IMR-90 (cell line): ENCODE data around the gene ASPG. TPM values are rescaled to one million over a fixed set of nuclear protein-coding genes. Genes with fewer than 3 reads are reported as not detected.

Experiments used
- ATAC-seq: fragments of 200-7000 bp; cut with Tn5 transposase; 2 replicates; pipeline ENCODE4 v1.9.1; 2020; ENCODE audit warnings: low read depth, mild to moderate bottlenecking, moderate library complexity
- BruUV-seq: library from RNA; stranded (reverse); fragments of 400-500 nt; replicated peaks from 2 replicates; lab custom pipeline; 2021; lab: Mats Ljungman, UMichigan
- CTCF ChIA-PET: fragments of 300-600 bp; formaldehyde crosslinking; extraction: SDS; loops from one replicate; lab custom pipeline; 2021; ENCODE audit warnings: antibody characterized with exemption; lab: Yijun Ruan, JAX
- POLR2A ChIA-PET: fragments of 300-600 bp; sonication (Branson Sonifier 250); formaldehyde crosslinking; loops from one replicate; lab custom pipeline; 2022; ENCODE audit warnings: antibody characterized with exemption; ENCODE audit not compliant: unreplicated experiment; lab: Charles Lee
- DNase-seq: peaks from one replicate; pipeline ENCODE4 v3.0.0; 2013
- H2AFZ ChIP-seq: replicated peaks from 2 replicates; pipeline ENCODE3; 2013; ENCODE audit warnings: low read length, mild to moderate bottlenecking; ENCODE audit not compliant: poor library complexity
- H2AK5ac ChIP-seq: 2 replicates; pipeline ENCODE4 v1.6.1; 2013; ENCODE audit warnings: low read depth, low read length, inconsistent platforms
- H2AK9ac ChIP-seq: replicated peaks from 2 replicates; pipeline ENCODE3; 2013; ENCODE audit warnings: mild to moderate bottlenecking, low read depth, low read length, moderate library complexity; ENCODE audit not compliant: poor library complexity
- H2BK120ac ChIP-seq: 2 replicates; pipeline ENCODE4 v1.6.1; 2013; ENCODE audit warnings: low read depth, low read length, inconsistent platforms
- H2BK15ac ChIP-seq: 3 replicates; pipeline ENCODE4 v1.6.1; 2013; ENCODE audit warnings: low read depth, low read length, inconsistent platforms
- H2BK20ac ChIP-seq: 2 replicates; pipeline ENCODE4 v1.6.1; 2013; ENCODE audit warnings: low read depth, mild to moderate bottlenecking, inconsistent platforms, low read length, moderate library complexity
- H2BK5ac ChIP-seq: 2 replicates; pipeline ENCODE4 v1.6.1; 2013; ENCODE audit warnings: mild to moderate bottlenecking, low read depth, low read length, inconsistent platforms; ENCODE audit not compliant: poor library complexity, severe bottlenecking
- H3K14ac ChIP-seq: replicated peaks from 2 replicates; pipeline ENCODE4 v1.6.1; 2013; ENCODE audit warnings: low read depth, low read length, inconsistent platforms
- H3K18ac ChIP-seq: 2 replicates; pipeline ENCODE4 v1.6.1; 2013; ENCODE audit warnings: low read depth, low read length, control low read depth
- H3K23ac ChIP-seq: 2 replicates; pipeline ENCODE4 v1.6.1; 2013; ENCODE audit warnings: low read depth, low read length, inconsistent platforms
- H3K27ac ChIP-seq: 2 replicates; pipeline ENCODE4 v1.5.1; 2013; ENCODE audit warnings: mild to moderate bottlenecking, control low read depth, low read length; ENCODE audit not compliant: insufficient read depth
- H3K27me3 ChIP-seq: 2 replicates; pipeline ENCODE4 v1.6.1; 2013; ENCODE audit warnings: low read length; ENCODE audit not compliant: control insufficient read depth, insufficient read depth
- H3K36me3 ChIP-seq: 2 replicates; pipeline ENCODE4 v1.6.1; 2013; ENCODE audit warnings: low read length, mixed read lengths; ENCODE audit not compliant: control insufficient read depth, insufficient read depth
- H3K4ac ChIP-seq: 2 replicates; pipeline ENCODE4 v1.6.1; 2013; ENCODE audit warnings: low read depth, low read length, inconsistent platforms
- H3K4me1 ChIP-seq: 2 replicates; pipeline ENCODE4 v1.6.1; 2013; ENCODE audit warnings: low read length, mixed read lengths; ENCODE audit not compliant: control insufficient read depth, insufficient read depth
- H3K4me2 ChIP-seq: 2 replicates; pipeline ENCODE4 v1.6.1; 2013; ENCODE audit warnings: low read depth, mild to moderate bottlenecking, control low read depth, low read length, moderate library complexity
- H3K4me3 ChIP-seq: 2 replicates; pipeline ENCODE4 v1.5.1; 2013; ENCODE audit warnings: low read depth, mild to moderate bottlenecking, control low read depth, low read length, moderate library complexity; ENCODE audit not compliant: insufficient read depth
- H3K56ac ChIP-seq: 2 replicates; pipeline ENCODE4 v1.6.1; 2013; ENCODE audit warnings: low read length, inconsistent platforms; ENCODE audit not compliant: insufficient read depth; ENCODE audit errors: extremely low read depth
- H3K79me1 ChIP-seq, 2 experiments: 2 replicates each; pipeline ENCODE4 v1.6.1; 2013; ENCODE audit warnings: low read length in 2 of 2, inconsistent platforms in 1 of 2, low read depth in 1 of 2
- H3K9ac ChIP-seq: 2 replicates; pipeline ENCODE4 v1.6.1; 2013; ENCODE audit warnings: low read depth, low read length, control low read depth
- H3K9me1 ChIP-seq: 2 replicates; pipeline ENCODE4 v1.6.1; 2013; ENCODE audit warnings: low read length, inconsistent platforms; ENCODE audit not compliant: insufficient read depth
- H3K9me3 ChIP-seq: 2 replicates; pipeline ENCODE4 v1.6.1; 2013; ENCODE audit warnings: low read length; ENCODE audit not compliant: control insufficient read depth, insufficient read depth
- H4K20me1 ChIP-seq: 2 replicates; pipeline ENCODE4 v1.6.1; 2013; ENCODE audit warnings: low read length, inconsistent platforms; ENCODE audit not compliant: insufficient read depth
- H4K5ac ChIP-seq: 2 replicates; pipeline ENCODE4 v1.6.1; 2013; ENCODE audit warnings: mild to moderate bottlenecking, low read depth, low read length, control low read depth
- H4K8ac ChIP-seq, 2 experiments: 2 replicates each; pipeline ENCODE4 v1.6.1; 2013; ENCODE audit warnings: low read depth in 2 of 2, low read length in 2 of 2, control low read depth in 1 of 2, inconsistent platforms in 1 of 2
- H4K91ac ChIP-seq: 2 replicates; pipeline ENCODE4 v1.6.1; 2013; ENCODE audit warnings: low read depth, low read length, inconsistent platforms; ENCODE audit not compliant: insufficient read depth
- BHLHE40 ChIP-seq: fragments of 150-350 bp; IDR thresholded peaks from 2 replicates; pipeline ENCODE4 v1.6.1; 2016; ENCODE audit warnings: mild to moderate bottlenecking, low read depth, low read length
- CEBPB ChIP-seq: IDR thresholded peaks from 2 replicates; pipeline ENCODE4 v1.6.1; 2012; ENCODE audit warnings: low read depth, low read length, improper control_type of control experiment
- CHD1 ChIP-seq: IDR thresholded peaks from 2 replicates; pipeline ENCODE4 v1.6.1; 2012; ENCODE audit warnings: low read depth, low read length, improper control_type of control experiment
- CTCF ChIP-seq: conservative IDR thresholded peaks from 2 replicates; pipeline ENCODE4 v1.5.1; 2012; ENCODE audit warnings: mild to moderate bottlenecking, low read depth, low read length, improper control_type of control experiment
- ELK1 ChIP-seq: fragments of 150-350 bp; IDR thresholded peaks from 2 replicates; pipeline ENCODE4 v1.6.1; 2016; ENCODE audit warnings: low read depth, mild to moderate bottlenecking, low read length, moderate library complexity, borderline replicate concordance
- FOS ChIP-seq: fragments of 150-350 bp; IDR thresholded peaks from 2 replicates; pipeline ENCODE4 v1.6.1; 2016; ENCODE audit warnings: low read depth, low read length
- MAFK ChIP-seq: IDR thresholded peaks from 2 replicates; pipeline ENCODE4 v1.6.1; 2012; ENCODE audit warnings: low read depth, low read length, improper control_type of control experiment
- MAZ ChIP-seq: IDR thresholded peaks from 2 replicates; pipeline ENCODE4 v1.6.1; 2012; ENCODE audit warnings: low read depth, mild to moderate bottlenecking, low read length, improper control_type of control experiment, moderate library complexity, borderline replicate concordance
- MXI1 ChIP-seq: IDR thresholded peaks from 2 replicates; pipeline ENCODE4 v1.6.1; 2012; ENCODE audit warnings: low read depth, mild to moderate bottlenecking, low read length, moderate library complexity, borderline replicate concordance
- NFE2L2 ChIP-seq: fragments of 150-350 bp; IDR thresholded peaks from 2 replicates; pipeline ENCODE4 v1.6.1; 2016; ENCODE audit warnings: low read depth, mild to moderate bottlenecking, low read length
- POLR2A ChIP-seq: IDR thresholded peaks from 2 replicates; pipeline ENCODE4 v1.6.1; 2012; ENCODE audit warnings: mild to moderate bottlenecking, low read depth, low read length
- RAD21 ChIP-seq: IDR thresholded peaks from 2 replicates; pipeline ENCODE4 v1.6.1; 2012; ENCODE audit warnings: low read length, improper control_type of control experiment
- RCOR1 ChIP-seq: IDR thresholded peaks from 2 replicates; pipeline ENCODE4 v1.6.1; 2012; ENCODE audit warnings: mild to moderate bottlenecking, low read length, improper control_type of control experiment; ENCODE audit not compliant: insufficient replicate concordance
- RFX5 ChIP-seq: IDR thresholded peaks from 2 replicates; pipeline ENCODE4 v1.8.0; 2012; ENCODE audit warnings: low read depth, mild to moderate bottlenecking, low read length, moderate library complexity
- SMC3 ChIP-seq: fragments of 150-350 bp; IDR thresholded peaks from 2 replicates; pipeline ENCODE4 v1.6.1; 2016; ENCODE audit warnings: low read depth, mild to moderate bottlenecking, antibody characterized with exemption, low read length, moderate library complexity
- USF2 ChIP-seq: fragments of 150-350 bp; IDR thresholded peaks from 2 replicates; pipeline ENCODE4 v1.6.1; 2017; ENCODE audit warnings: mild to moderate bottlenecking, antibody characterized with exemption, low read length, low read depth
- WGBS, 2 experiments: methylation state at CpG; one replicate each; pipeline versions ENCODE4 v1.1.5 to v1.1.7; 2013; ENCODE audit warnings: missing lambda C conversion rate in 2 of 2; ENCODE audit not compliant: insufficient read length in 1 of 2; ENCODE audit errors: extremely low coverage in 2 of 2; 5-methylcytosine and 5-hydroxymethylcytosine counted together
- dilution Hi-C: fragments of 300-500 bp; cut with HindIII; formaldehyde crosslinking; loops from one replicate; pipeline ENCODE4 v1.14.3; 2018; ENCODE audit warnings: low sequenced_read_pairs; ENCODE audit not compliant: unreplicated experiment
- in situ Hi-C: fragments of 300-500 bp; cut with MboI; formaldehyde crosslinking; loops from 3 replicates; pipeline ENCODE4 v1.14.3; 2019; ENCODE audit warnings: low sequenced_read_pairs, inconsistent platforms, mixed read lengths
- intact Hi-C: fragments of 100-400 bp; cut with micrococcal nuclease; formaldehyde crosslinking; loops from 2 replicates; pipeline ENCODE4 v1.10.0; 2022
- polyA plus RNA-seq, 3 experiments: library from polyadenylated mRNA; depleted of rRNA; stranded (reverse); fragments of >200 nt; gene quantifications; 2 replicates each; pipeline ENCODE4 v1.2.3, GENCODE V29; 2012; ENCODE audit warnings: low replicate concordance in 1 of 3
- total RNA-seq: library from RNA; depleted of rRNA; stranded (reverse); fragments of >200 nt; gene quantifications from 2 replicates; pipeline ENCODE4 v1.2.3, GENCODE V29; 2012

ASPG gene
- total and polyA plus RNA-seq, 2 of the 4 experiments (the other 2 are of a cell fraction) = not detected

- no peak overlapping the region for H4K91ac ChIP-seq
- 79% methylated on average over 13 of the region's 20 CpGs; no CpG with 5 or more reads in 1 of the 2 experiments for WGBS, 2 experiments
- no peak overlapping the region for H3K27ac ChIP-seq
- ATAC-seq (no peak), DNase-seq (no peak)
- no peaks in the 10 kb centered on the region for H4K20me1 ChIP-seq
- no peak overlapping the region for H3K56ac ChIP-seq
- no peak overlapping the region for H3K23ac ChIP-seq
- H4K8ac ChIP-seq = no peak overlapping the region
- H2BK15ac ChIP-seq = no peak overlapping the region
- no peak overlapping the region for H4K5ac ChIP-seq
- in situ Hi-C loops = no loop called here
- H3K4me3 ChIP-seq = no peak overlapping the region
- H3K4ac ChIP-seq = no peak overlapping the region
- intact Hi-C loops = no loop called here
- no peak overlapping the region for H3K14ac ChIP-seq
- BruUV-seq = no TSS peak
- no peak overlapping the region for H2BK5ac ChIP-seq
- H2BK20ac ChIP-seq = no peak overlapping the region
- no peak for TF ChIP-seq NFE2L2
- TF ChIP-seq BHLHE40 = no peak
- no peak for TF ChIP-seq FOS
- TF ChIP-seq USF2 = no peak
- TF ChIP-seq RAD21 = no peak
- no peak for TF ChIP-seq CHD1
- no peak for TF ChIP-seq MXI1
- TF ChIP-seq RCOR1 = no peak
- TF ChIP-seq POLR2A = no peak
- TF ChIP-seq MAZ = no peak
- no peak for TF ChIP-seq RFX5
- no peak for TF ChIP-seq SMC3
- no peak for TF ChIP-seq CTCF
- no peak for TF ChIP-seq MAFK
- no peak for TF ChIP-seq ELK1
- TF ChIP-seq CEBPB = no peak
- H3K79me1 ChIP-seq = no peaks in the 10 kb centered on the region
- no peak overlapping the region for H2BK120ac ChIP-seq
- no peak overlapping the region for H3K4me2 ChIP-seq
- no peak overlapping the region for H2AK5ac ChIP-seq
- no peaks in the 10 kb centered on the region for H3K27me3 ChIP-seq
- no peaks in the 10 kb centered on the region for H3K4me1 ChIP-seq
- dilution Hi-C loops = no loop called here
- ChIA-PET POLR2A (no interaction called here), CTCF (no interaction called here)
- no peaks in the 10 kb centered on the region for H3K36me3 ChIP-seq
- H2AK9ac ChIP-seq = no peak overlapping the region
- no peak overlapping the region for H2AFZ ChIP-seq
- no peaks in the 10 kb centered on the region for H3K9me3 ChIP-seq
- no peak overlapping the region for H3K9ac ChIP-seq
- H3K18ac ChIP-seq = no peak overlapping the region
- no peaks in the 10 kb centered on the region for H3K9me1 ChIP-seq
These were observed 21.0 kb downstream of the ASPG start for GRCh38 chr14:104106471-104106991.
